KOPT-K1 (cell line): ENCODE results near the gene CACNA2D3.

Experiments
- H3K27ac ChIP-seq: fragments of 200-600 bp; sonication (generic); 2 replicates; pipeline ENCODE4 v1.5.1; 2016; ENCODE audit warnings: antibody characterized with exemption, mild to moderate bottlenecking, low read depth, low read length; ENCODE audit not compliant: poor library complexity, severe bottlenecking
- H3K36me3 ChIP-seq: fragments of 200-600 bp; sonication (generic); 2 replicates; pipeline ENCODE4 v1.5.1; 2017; ENCODE audit warnings: antibody characterized with exemption, mild to moderate bottlenecking, low read length, moderate library complexity; ENCODE audit not compliant: insufficient read depth
- H3K9me3 ChIP-seq: fragments of 200-600 bp; sonication (generic); 2 replicates; pipeline ENCODE4 v1.5.1; 2017; ENCODE audit warnings: antibody characterized with exemption, low read length, mild to moderate bottlenecking; ENCODE audit not compliant: insufficient read depth, poor library complexity, severe bottlenecking

CACNA2D3 gene

GRCh38 chr3:54390582-54390981 is 268.2 kb downstream of the CACNA2D3 start:
- H3K9me3 ChIP-seq = no peaks in the 10 kb centered on the region

GRCh38 chr3:54393150-54393549 is 270.8 kb downstream of the CACNA2D3 start:
- no peaks in the 10 kb centered on the region for H3K9me3 ChIP-seq
- no peaks in the 10 kb centered on the region for H3K36me3 ChIP-seq
- no peak overlapping the region for H3K27ac ChIP-seq

More at GRCh38 chr3:54390582-54390981, 268.2 kb downstream of the CACNA2D3 start:
- Histone ChIP-seq H3K36me3 (no peaks in the 10 kb centered on the region), H3K27ac (no peak overlapping the region)

- H3K27ac ChIP-seq = no peak overlapping the region
- no peaks in the 10 kb centered on the region for H3K9me3 ChIP-seq
- no peaks in the 10 kb centered on the region for H3K36me3 ChIP-seq
Measured at GRCh38 chr3:54408328-54408727, 286.0 kb downstream of the CACNA2D3 start.

GRCh38 chr3:54421943-54422342 is 299.6 kb downstream of the CACNA2D3 start:
- H3K27ac ChIP-seq = no peak overlapping the region
- H3K9me3 ChIP-seq = no peaks in the 10 kb centered on the region
- no peaks in the 10 kb centered on the region for H3K36me3 ChIP-seq

GRCh38 chr3:54424292-54424691 is 301.9 kb downstream of the CACNA2D3 start:
- Histone ChIP-seq H3K9me3 (no peaks in the 10 kb centered on the region), H3K36me3 (no peaks in the 10 kb centered on the region), H3K27ac (no peak overlapping the region)

- H3K27ac ChIP-seq = no peak overlapping the region
- no peaks in the 10 kb centered on the region for H3K36me3 ChIP-seq
Measured at GRCh38 chr3:54426381-54426780, 304.0 kb downstream of the CACNA2D3 start.

GRCh38 chr3:54427501-54427900 is 305.1 kb downstream of the CACNA2D3 start:
- Histone ChIP-seq H3K36me3 (no peaks in the 10 kb centered on the region), H3K27ac (no peak overlapping the region)

More at GRCh38 chr3:54426381-54426780, 304.0 kb downstream of the CACNA2D3 start:
- H3K9me3 ChIP-seq = no peaks in the 10 kb centered on the region

GRCh38 chr3:54427941-54428871 is 305.9 kb downstream of the CACNA2D3 start:
- H3K27ac ChIP-seq = no peak overlapping the region
- no peaks in the 10 kb centered on the region for H3K36me3 ChIP-seq
- no peaks in the 10 kb centered on the region for H3K9me3 ChIP-seq

More at GRCh38 chr3:54427501-54427900, 305.1 kb downstream of the CACNA2D3 start:
- no peaks in the 10 kb centered on the region for H3K9me3 ChIP-seq

- H3K36me3 ChIP-seq = no peaks in the 10 kb centered on the region
- H3K9me3 ChIP-seq = no peaks in the 10 kb centered on the region
- H3K27ac ChIP-seq = no peak overlapping the region
Measured at GRCh38 chr3:54432975-54433374, 310.6 kb downstream of the CACNA2D3 start.

- H3K9me3 ChIP-seq = no peaks in the 10 kb centered on the region
- H3K27ac ChIP-seq = no peak overlapping the region
- H3K36me3 ChIP-seq = no peaks in the 10 kb centered on the region
Measured at GRCh38 chr3:54433846-54434245, 311.5 kb downstream of the CACNA2D3 start.

- no peaks in the 10 kb centered on the region for H3K9me3 ChIP-seq
- no peak overlapping the region for H3K27ac ChIP-seq
- H3K36me3 ChIP-seq = no peaks in the 10 kb centered on the region
Measured at GRCh38 chr3:54434756-54435155, 312.4 kb downstream of the CACNA2D3 start.

GRCh38 chr3:54437271-54437670 is 314.9 kb downstream of the CACNA2D3 start:
- Histone ChIP-seq H3K27ac (no peak overlapping the region), H3K36me3 (no peaks in the 10 kb centered on the region), H3K9me3 (no peaks in the 10 kb centered on the region)

- Histone ChIP-seq H3K9me3 (no peaks in the 10 kb centered on the region), H3K36me3 (no peaks in the 10 kb centered on the region), H3K27ac (no peak overlapping the region)
Measured at GRCh38 chr3:54443561-54444161, 321.3 kb downstream of the CACNA2D3 start.

GRCh38 chr3:54445630-54446029 is 323.3 kb downstream of the CACNA2D3 start:
- Histone ChIP-seq H3K9me3 (no peaks in the 10 kb centered on the region), H3K27ac (no peak overlapping the region), H3K36me3 (no peaks in the 10 kb centered on the region)

GRCh38 chr3:54447427-54447826 is 325.1 kb downstream of the CACNA2D3 start:
- H3K27ac ChIP-seq = no peak overlapping the region
- no peaks in the 10 kb centered on the region for H3K9me3 ChIP-seq
- no peaks in the 10 kb centered on the region for H3K36me3 ChIP-seq
